ENCODE measurements around the gene HSD17B4.
"Not testable (repeated sequence)": the region's sequence is repeated elsewhere in the genome, so short reads cannot be mapped to it uniquely, and the experiment has no call there.

HSD17B4 gene

DNA sequence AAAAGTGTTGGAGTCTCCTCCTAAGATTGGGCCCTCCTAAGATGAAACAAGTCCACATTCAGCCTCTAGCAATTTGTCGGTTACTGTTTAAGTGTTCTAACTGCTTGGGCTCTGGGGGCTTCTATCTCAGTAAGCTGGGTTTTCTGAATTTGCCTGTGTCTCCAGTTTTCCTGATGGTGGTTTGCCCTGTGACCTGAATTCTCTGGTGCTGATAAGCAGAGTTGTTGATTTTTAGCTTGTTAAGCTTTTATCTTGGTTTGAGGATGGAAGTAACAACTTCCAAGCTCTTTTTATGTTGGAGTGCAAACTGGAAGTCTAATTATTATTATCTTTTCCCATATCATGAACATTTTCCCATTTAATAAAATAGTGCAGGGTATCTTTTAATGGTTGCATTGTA is 30.9 kb downstream of the HSD17B4 start:
- DNase-seq, result no peak

DNA sequence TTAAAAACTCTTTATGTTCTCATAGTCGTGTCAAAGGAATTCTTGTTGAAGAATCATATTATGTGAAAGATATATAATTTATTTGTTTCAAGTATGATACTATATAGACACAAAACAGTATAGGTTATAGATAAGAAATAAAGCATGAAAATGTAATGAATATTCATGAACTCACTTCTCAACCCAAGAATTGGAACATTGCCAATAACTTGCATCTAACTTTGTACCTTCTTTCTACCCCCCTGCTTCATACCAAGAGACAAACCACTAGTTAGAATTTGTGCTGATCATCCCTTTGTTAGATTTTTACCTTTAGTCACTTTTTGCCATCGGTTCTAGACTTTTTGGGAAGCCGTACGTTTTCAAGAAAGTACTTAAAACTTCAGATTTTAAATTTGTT is 32.6 kb downstream of the HSD17B4 start:
- DNase-seq, result no peak

DNA sequence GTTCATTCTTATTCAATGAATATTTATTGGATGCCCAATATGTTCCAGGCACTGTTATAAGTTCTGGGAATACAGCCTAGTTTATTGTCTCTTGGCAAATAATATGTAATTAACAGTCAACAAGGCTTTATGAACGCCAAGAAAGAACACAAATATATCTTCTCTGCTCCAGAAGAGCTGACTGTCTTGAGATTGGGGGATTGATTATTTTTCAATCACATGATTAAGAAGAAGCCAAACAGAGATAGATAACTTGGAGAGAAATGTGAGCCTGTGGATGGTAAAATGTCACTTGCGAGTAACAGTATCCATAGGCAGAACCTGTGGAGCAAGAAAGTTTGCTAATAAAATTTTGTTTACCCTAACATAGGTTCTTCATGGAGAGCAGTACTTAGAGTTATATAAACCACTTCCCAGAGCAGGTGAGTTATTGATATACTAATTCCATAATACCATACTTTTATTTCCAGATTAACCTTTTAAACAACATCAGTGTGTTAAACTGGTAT is 49.4 kb downstream of the HSD17B4 start:
- no peak for DNase-seq

DNA sequence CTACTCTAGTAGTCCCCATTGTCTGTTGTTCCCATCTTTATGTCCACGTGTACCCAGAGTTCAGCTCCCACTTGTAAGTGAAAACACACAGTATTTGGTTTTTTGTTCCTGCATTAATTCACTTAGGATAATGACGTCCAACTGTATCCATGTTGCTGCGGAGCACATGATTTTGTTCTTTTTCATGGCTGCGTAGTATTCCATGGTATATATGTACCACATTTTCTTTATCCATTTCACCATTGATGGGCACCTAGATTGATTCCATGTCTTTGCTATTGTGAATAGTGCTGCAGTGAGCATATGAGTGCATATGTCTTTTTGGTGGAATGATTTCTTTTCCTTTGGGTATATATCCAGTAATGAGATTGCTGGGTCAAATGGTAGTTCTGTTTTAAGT is 51.6 kb downstream of the HSD17B4 start:
- DNase-seq, result not testable (repeated sequence)

DNA sequence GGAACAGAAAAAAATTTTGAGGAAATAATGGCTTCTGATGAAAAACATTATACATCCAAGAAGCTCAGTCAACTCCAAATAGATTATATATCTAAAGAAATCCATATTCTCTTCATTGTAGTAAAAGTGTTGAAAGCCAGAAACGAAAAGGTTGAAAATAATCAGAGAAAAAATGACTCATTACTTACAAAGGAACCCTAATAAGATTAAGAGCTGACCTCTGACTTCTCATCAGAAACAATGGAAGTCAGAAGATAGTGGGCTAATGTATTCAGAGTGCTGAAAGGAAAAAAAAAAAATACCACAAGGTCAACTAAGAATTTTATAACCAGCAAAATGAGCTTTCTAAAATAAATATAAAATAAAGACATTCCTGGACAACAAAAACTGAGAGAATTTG is 60.0 kb downstream of the HSD17B4 start:
- DNase-seq, result no peak

DNA sequence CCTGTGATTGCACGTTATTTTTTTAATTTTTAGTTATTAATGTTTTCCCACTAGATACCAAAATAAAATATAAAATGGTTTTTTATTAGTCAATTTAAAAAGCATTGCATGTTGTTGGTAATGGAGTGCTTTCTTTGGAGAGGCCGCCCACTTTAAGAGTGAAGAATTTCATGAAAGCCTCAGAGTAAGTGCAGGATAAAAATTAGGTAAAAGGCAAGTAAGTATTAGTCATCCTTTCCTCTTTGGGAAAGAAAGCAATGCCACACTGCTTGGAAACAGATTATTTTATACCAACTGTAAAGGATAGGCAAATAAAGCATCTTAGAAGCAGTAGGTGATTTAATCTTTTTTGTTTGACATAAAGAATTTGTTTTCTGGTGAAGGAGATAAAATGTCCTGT is 62.9 kb downstream of the HSD17B4 start:
- no peak for DNase-seq

DNA sequence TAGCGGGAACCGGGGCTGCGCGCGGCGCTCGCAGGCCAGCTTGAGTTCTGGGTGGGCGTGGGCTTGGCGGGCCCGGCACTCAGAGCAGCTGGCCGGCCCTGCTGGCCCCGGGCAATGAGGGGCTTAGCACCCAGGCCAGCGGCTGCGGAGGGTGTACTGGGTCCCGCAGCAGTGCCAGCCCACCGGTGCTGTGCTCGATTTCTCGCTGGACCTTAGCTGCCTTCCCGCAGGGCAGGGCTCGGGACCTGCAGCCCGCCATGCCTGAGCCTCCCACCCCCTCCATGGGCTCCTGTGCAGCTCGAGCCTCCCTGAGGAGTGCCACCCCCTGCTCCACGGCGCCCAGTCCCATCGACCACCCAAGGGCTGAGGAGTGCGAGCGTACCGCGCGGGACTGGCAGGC is 64.8 kb downstream of the HSD17B4 start:
- DNase-seq, result not testable (repeated sequence)

DNA sequence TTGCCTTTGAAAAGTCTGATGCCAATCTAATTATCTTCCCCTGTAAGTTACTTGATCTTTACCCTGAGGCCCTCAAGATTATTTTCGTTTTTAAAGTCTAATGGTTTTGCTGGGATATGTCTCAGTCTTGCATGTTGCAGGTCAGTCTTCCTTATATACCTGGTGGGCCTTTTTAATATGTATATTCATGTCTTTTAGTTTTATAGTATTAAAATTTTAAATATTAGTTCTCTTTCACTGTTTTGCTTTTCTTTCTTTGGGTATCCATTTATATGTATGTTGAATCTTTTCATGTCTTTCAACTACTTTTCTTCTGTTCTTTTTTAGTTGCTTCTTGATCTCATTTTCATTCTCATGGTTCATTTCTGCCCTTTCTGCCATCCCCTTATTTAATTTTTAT is 68.9 kb downstream of the HSD17B4 start:
- DNase-seq, result no peak

DNA sequence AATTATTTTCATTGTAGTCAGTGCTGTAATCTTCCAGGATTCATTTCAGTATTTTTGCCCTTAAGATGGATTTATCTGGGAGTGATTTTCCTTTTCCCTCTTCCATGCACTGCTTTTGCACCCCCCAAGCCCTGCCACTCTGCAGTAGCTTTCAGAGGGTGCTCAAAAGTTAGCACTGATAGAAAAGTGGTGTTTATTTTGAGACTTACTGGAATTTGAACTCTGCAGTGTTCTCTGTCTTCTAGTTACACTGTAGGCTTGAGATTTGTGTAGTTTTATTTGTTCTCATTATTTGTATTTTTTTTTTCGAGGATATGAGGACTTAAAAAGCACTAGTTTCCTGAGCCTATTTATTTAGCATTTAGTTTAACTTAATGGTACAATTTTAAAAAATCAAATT is 70.5 kb downstream of the HSD17B4 start:
- no peak for DNase-seq

DNA sequence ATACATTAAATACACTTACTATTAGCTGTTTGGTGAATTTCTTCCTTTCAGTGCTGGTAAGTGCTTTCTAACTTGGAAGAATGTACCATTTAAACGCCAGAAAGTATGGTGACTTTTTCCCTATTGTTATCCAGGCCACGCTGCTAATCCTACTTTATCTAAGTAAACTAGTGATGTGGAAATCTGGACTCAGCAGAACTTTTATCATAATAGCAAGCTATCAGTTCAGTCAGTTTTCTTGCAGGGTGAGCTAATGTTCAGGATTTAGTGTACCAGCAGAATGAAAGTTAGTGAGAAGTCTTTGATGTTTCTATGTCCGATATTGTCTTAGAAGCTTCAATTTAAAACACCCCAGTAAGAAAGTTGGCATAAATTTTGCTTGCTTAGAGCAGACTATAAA is 72.2 kb downstream of the HSD17B4 start:
- no peak for DNase-seq

DNA sequence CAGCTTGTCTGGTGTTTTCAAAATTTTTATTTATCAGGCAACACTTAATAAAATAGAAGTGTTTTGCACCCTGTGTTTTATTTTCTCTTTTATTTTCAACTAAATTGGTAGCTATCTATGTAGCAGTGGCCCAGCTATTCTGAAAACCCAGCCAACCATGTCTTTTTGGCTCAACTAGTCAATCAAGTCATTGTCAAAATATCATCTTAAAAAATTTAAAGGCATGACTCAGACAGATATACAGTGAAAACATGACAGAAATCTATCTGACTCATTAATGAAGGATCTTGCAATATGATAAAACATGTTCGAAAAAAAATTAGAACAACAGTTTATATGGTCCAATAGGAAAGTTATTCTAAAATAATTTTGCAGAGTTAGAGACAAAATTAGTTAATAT is 75.1 kb downstream of the HSD17B4 start:
- no peak for DNase-seq

DNA sequence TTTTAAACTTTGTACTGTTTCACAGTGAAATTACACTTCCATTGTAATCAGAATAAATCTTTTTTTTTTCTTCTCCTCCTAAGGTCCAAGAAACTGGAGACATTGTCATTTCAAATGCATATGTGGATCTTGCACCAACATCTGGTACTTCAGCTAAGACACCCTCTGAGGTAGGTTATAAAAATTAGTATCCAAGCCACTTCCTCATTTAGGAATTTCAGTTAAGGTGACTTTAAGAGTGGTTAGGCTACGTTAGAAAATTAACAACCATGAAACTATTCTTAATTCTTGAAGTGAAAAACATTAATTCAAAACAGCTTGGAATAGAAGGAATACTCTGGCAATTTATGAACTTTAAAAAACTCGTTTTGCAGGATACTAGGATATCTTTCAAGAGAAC is 77.5 kb downstream of the HSD17B4 start:
- no peak for DNase-seq

DNA sequence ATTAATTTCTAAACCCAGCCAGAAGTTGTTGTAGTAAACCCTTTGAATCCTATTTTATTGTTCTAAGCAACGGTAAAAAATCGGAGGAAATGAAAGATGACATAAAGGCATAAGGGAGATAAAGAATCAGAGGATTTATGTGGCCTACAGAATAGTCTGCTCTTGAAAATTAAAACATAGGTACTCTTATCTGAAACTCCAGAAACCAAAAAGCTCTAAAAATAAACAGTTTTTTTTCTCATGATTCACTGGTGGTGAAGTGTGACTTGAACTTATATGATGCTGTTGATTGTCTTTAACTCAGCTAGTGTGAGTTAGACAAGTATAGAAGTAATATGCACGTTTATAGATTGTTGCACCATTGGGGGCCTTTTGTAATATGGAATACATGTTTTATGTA is 80.3 kb downstream of the HSD17B4 start:
- no peak for DNase-seq

DNA sequence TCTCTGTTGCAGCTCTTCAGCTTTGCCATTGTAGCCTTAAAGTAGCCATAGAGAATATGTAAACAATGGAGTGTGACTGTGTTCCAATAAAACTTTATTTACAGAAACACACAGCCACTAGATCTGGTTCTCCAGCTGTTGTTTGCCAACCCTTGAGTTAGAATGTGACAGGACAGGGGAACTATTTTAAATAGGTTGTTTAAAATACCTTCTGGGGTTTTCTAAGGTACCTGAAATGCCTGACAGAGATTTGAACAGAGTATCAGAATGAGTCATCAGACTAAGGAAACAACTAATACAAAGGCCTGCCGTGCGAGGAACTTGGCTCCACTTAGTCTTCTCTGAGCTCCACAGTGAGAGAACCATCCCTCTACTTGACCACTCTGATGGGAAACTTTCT is 85.4 kb downstream of the HSD17B4 start:
- DNase-seq, result peak; percentile 5

DNA sequence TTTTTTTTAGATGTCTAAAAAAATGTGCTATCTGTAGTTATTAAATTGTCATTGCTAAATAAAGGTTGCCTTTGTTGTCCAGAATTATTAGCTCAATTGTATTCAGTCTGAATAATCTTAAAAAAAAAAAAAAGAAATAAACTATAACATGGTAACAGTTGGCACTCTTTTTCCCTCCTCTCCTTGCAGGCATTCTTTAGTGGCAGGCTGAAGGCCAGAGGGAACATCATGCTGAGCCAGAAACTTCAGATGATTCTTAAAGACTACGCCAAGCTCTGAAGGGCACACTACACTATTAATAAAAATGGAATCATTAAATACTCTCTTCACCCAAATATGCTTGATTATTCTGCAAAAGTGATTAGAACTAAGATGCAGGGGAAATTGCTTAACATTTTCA is 89.4 kb downstream of the HSD17B4 start:
- DNase-seq, result no peak

DNA sequence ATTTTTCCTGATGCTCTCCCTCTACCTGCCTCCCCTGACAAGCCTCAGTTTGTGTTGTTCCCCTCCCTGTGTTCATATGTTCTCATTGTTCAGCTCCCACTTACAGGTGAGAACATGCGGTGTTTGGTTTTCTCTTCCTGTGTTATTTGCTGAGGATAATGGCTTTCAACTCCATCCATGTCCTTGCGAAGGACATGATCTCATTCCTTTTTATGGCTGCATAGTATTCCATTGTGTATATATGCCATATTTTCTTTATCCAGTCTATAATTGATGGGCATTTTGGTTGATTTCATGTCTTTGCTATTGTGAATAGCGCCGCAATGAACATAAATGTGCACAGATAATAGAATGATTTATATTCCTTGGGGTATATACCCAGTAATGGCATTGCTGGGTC is 99.5 kb downstream of the HSD17B4 start:
- no peak for DNase-seq

DNA sequence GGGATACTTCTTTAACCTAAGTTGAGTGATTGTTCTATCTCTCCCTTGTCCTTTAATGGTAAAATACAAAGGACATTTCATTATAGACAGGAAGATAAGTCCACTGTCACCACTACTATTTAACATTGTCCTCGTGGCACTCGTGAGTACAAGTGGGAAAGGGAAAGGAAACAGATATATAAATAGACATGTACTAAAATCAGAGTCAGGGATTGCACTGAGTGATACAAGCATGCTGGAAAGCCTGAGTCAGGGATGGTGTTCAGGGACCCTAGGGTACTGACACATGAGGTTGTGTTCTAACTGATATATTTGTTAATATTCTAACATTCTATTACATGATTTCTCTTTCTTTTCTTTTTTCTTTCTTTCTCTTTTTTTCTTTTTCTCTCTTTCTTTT is 102.3 kb downstream of the HSD17B4 start:
- DNase-seq, result no peak

DNA sequence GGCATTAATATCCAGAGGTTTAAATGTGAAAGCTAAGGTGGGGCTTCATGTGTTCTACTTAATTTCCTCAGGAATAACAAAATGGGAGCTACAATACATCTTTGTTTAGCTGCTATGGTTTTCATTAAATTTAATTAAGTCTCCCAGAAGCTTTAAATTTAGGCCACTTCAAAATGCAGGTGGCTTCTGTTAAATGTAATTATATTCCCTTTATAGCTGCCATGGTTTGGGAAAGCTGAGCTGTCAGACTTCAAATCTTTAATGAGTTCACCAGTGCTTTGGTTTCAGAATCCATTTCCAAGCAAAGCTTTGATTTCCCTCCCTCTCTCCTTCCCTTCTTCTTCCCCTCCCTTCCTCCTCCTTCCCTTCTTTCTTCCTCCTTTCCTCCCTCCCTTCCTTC is 118.6 kb downstream of the HSD17B4 start:
- DNase-seq, result no peak

DNA sequence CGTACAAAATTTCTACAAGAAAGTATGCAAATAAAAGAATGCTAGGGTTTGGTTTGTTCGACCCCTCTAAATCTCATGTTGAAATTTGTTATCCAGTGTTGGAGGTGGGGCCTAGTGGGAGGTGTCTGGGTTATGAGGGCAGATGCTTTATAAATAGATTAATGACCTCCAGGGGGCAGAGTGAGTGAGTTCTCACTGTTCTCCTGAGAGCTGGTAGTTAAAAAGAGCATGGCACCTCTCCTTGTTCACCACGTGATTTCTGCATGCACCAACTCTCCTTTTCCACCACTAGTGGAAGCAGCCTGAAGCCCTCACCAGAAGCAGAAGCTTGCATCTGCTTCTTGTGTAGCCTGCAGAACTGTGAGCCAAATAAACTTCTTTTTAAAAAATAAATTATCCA is 126.6 kb downstream of the HSD17B4 start:
- peak; percentile 8 for DNase-seq

DNA sequence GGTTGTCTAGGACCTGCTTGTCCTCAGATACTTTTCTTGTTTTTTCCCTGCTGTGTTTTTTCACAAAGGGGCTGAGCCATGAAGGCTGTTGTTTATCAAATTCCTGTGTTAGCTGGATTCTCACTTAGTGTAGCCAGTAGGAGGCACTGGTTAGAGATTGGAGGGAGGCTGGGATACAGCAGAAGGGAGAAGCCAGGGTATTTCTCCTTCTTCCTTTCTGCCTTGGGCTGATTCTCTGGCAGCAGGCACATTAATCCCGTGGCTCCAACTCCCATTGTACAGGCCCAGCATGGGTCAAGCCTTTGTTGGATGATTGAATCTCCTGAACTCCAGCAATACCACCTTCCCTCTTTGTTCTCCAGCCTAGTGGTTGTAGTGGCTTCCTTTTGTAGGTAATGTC is 130.7 kb downstream of the HSD17B4 start:
- no peak for DNase-seq

DNA sequence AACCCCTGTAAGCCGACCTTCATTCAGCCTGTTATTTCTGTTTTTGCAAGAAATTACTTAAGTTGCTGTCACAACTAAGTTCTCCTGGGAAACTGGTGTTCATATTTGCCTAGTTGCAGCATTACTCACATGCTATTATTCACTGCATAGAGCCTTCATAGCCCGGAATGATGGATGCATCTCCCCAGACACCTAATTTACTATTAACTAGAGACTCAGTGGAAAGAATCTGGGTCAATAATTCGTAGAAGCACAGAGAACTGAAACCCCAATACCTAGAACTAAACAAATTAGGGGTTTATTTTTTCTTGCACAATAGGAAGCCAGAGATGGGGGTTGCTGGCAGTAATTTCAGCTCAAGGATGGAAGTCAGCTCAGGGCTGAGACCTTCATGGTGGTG is 131.4 kb downstream of the HSD17B4 start:
- DNase-seq, result no peak

Measured in activated CD4-positive, alpha-beta T cell treated with anti-CD3 and anti-CD28 coated beads for 48 hours (primary cell).